ENCODE data around the gene PLXDC2.
"Not testable (repeated sequence)": the region's sequence is repeated elsewhere in the genome, so short reads cannot be mapped to it uniquely, and the experiment has no call there.

Gene PLXDC2

GRCh38 chr10:19986591-19986990 is 170.4 kb downstream of the PLXDC2 start:
- DNase-seq, result no peak

- no peak for DNase-seq
Measured at GRCh38 chr10:19987931-19988330, 171.7 kb downstream of the PLXDC2 start.

DNA sequence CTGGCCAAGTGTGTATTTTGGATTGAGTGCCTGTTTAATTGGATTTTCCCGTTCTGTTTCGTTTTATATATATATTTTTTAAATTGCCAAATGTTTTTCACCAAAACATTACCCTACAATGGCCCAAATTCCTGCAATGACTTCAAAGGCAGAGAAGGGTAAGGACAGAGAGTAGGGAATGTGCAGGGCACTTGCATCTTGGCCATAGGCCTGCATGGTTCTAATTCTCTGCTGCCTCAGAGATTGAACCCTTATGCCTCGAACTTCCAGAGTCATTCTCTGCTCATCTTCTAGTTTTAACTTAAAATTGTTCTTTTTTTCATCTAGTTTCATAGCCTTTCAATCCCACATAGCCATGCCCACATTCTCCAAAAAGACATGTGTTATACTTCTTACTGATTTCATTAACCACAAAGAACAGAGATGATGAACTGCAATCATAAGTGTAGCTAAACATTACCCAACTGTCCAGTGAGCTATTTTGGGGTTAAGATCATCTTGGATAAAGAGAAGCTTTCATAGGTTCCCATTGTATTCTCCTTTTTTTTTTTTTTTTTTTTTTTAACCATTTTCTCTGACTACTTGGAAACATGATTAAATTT is 177.6 kb downstream of the PLXDC2 start:
- DNase-seq, result no peak

GRCh38 chr10:19998482-19998881 is 182.2 kb downstream of the PLXDC2 start:
- no peak for DNase-seq

DNA sequence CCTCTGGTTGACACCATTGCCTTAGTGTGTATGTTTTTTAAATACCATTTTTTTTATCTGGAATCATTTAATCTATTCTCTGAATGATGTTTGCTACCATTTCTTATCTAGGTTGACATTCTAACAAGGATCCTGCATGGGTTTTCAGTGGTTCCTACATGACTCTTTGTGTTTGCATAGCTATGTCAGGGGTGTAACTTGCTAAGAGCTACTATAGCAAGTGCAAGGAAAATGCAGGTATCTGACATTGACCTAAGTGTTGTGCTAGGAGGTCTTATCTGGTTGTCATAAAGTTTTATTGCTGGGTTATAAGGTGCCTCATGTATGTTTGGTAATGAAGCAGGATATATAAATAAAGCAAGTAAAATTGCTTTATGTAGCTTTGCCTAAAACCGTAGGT is 183.2 kb downstream of the PLXDC2 start:
- no peak for DNase-seq

DNA sequence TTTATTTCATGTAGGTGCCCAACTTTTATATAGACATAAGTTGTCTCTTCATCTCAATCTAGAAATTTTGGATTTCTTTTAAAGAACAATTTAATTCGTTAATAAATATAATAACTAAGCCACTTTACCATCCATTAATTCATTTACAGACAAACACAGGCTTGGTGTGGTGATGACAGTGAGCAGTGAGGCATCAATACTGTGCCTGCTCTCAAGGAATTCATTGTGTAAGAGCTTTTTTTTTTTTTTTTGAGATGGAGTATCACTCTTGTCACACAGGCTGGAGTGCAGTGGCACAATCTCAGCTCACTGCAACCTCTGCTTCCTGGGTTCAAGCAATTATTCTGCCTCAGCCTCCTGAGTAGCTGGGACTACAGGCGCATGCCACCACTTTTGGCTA is 185.8 kb downstream of the PLXDC2 start:
- DNase-seq, result not testable (repeated sequence)

- DNase-seq, result no peak
Measured at GRCh38 chr10:20002657-20003056, 186.4 kb downstream of the PLXDC2 start.

GRCh38 chr10:20004087-20004523 is 187.9 kb downstream of the PLXDC2 start:
- no peak for DNase-seq

GRCh38 chr10:20005638-20006037 is 189.4 kb downstream of the PLXDC2 start:
- DNase-seq, result no peak

- DNase-seq, result no peak
Measured at GRCh38 chr10:20006169-20006870, 190.1 kb downstream of the PLXDC2 start.

- no peak for DNase-seq
Measured at GRCh38 chr10:20007426-20007825, 191.2 kb downstream of the PLXDC2 start.

- no peak for DNase-seq
Measured at GRCh38 chr10:20013991-20014750, 197.9 kb downstream of the PLXDC2 start.

DNA sequence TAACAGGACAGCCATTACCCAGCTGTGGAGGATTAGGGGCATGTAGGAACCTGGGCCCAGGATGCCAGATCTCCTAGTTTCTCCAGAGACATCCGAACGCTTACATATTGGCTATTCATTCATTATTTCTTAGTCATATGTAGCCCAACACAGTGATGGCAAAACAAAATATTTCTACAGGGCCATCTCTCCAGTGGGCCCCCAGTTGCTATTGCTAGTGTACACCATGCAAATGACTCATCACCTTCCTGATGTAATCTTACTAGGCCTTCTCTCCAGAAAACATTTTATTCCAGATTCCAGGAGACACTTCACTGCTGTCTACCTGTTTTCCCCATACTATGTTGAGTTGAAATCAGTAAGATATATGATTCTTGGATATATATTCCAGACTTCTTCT is 201.7 kb downstream of the PLXDC2 start:
- no peak for DNase-seq

- DNase-seq, result no peak
Measured at GRCh38 chr10:20020677-20021076, 204.4 kb downstream of the PLXDC2 start.

- DNase-seq, result no peak
Measured at GRCh38 chr10:20029523-20029922, 213.3 kb downstream of the PLXDC2 start.

- no peak for DNase-seq
Measured at GRCh38 chr10:20033476-20033875, 217.2 kb downstream of the PLXDC2 start.

DNA sequence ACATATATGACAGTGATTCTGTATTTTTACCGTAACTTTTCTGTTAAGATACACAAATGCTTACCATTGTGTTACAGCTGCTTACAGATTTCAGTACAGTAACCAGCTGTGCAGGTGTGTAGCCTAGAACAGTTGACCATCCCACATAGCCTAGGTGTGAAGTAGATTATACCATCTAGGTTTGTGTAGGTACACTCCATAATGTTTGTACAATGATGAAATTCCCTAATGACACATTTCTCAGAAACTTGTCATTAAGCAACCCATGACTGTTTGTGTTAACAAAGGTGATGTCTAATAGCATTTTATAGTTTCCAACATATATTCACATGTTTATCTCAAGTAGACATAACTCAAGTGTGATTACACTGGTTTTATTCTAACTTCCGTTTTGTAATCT is 218.5 kb downstream of the PLXDC2 start:
- DNase-seq, result no peak

DNA sequence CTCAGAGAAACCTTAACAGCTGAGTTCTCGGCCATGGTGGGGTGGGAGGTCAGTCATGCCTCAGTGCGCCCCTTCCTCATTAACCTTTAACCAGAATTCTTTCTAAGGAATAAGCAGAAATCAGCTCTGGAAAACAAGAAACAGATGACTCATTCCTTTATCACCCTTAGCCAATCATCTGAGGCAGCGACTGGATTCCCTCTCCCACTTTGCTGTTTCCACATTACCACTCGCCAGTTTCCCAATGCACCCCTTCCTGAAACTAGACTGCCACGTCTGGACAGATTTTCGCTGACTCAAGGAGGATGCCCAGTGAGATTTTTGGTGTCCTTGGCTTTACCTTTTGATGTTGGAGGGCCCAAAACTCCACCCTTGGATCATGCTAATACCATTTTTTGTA is 223.8 kb downstream of the PLXDC2 start:
- DNase-seq, result no peak

DNA sequence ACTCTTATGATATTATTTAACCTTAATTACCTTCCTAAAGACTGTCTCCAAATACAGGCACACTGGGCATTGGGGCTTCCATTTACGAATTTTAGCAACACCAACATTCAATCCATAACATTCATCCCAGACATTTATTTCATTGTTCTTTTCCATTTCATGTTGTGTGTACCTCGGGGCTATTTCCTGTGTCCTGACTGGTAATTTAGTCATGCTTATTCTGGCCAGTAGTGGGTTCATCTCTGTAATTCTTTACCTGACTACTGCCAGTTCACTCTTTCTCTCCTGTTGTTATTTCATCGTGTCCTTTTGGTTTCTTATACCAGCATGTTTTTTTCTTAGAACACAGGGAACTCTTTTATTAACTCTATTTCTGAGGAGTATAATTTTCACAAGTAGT is 225.7 kb downstream of the PLXDC2 start:
- no peak for DNase-seq

DNA sequence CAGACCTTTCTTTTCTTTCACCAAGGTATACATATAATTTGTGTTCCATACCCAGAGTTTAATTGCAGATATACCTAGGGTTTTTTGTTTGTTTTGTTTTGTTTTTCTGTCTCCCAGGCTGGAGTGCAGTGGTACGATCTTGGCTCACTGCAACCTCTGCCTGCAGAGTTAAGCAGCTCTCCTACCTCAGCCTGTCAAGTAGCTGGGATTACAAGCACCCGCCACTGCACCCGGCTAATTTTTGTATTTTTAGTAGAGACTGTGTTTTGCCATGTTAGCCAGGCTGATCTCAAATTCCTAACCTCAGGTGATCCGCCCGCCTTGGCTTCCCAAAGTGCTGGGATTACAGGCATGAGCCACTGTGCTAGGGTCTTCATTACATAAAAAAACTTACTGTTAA is 228.9 kb downstream of the PLXDC2 start:
- not testable (repeated sequence) for DNase-seq

GRCh38 chr10:20048161-20048560 is 231.9 kb downstream of the PLXDC2 start:
- DNase-seq, result no peak

DNA sequence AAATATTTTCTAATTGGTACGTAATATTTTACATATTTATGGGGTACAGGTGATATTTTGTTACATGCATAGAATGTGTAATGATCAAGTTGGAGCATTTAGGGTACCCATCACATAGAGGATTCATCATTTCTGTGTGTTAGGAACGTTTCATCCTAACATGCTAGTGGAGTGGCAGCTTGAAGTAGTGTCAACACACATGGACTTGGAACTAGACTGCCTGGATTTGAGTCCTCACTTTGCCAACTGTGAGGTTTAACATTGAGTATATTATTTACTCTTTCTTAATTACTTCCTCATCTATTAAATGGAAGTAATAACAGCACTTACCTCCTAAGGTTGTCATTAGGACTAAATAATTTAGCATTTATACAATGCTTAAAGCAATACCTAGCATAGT is 241.9 kb downstream of the PLXDC2 start:
- no peak for DNase-seq

GRCh38 chr10:20059084-20059835 is 243.0 kb downstream of the PLXDC2 start:
- DNase-seq, result no peak

All from activated CD4-positive, alpha-beta T cell treated with anti-CD3 and anti-CD28 coated beads, Interleukin-2, amount 50 U/mL, for 4 hours (primary cell).